ENCODE measurements around the gene TCP11L2. TPM values are rescaled to one million over a fixed set of nuclear protein-coding genes. Genes with fewer than 3 reads are reported as not detected.
A peak's percentile ranks its signal among the peaks of the same experiment; 100 is the strongest.
"Not testable (repeated sequence)": the region's sequence is repeated elsewhere in the genome, so short reads cannot be mapped to it uniquely, and the experiment has no call there.

The TCP11L2 gene
- total and polyA plus RNA-seq, 4 donors, result 2.5 to 98.1 (median 5.9) TPM

DNA sequence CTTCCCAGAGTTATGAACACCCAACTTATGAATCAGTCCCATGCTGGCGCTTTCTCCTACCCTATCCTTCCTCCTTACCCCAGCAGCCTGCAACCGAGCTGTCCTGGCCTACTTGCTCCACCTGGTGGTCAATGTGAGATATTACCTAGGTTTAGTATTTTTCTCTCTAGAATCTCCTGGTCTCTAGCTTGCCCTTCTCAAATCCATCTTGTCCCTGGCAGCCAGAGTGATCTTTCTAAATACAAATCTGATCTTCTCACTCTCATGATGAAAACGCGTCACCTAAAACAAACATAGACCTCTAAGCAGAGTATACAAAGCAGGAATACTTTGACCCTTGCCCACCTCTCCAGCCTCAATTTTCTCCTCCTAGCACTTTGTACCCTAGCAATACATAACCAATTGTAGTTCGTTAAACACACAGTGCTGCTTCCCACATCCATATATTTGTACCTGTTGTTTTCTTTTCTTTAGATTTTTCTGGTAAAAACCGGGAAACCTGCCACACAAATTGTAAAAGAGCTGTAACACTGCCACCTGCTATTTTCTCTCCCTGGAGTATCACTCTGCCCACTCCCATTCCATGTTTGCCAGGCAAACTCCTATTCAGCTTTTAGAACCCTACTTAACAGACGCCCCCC, 20.0 kb upstream of the TCP11L2 start (continued):
- TF ChIP-seq, protein P1, sequence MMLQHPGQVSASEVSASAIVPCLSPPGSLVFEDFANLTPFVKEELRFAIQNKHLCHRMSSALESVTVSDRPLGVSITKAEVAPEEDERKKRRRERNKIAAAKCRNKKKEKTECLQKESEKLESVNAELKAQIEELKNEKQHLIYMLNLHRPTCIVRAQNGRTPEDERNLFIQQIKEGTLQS (IDR thresholded peaks at IDR 0.05), result no peak
- no peak for TF ChIP-seq TAF1 (conservative IDR thresholded peaks at IDR 0.05)
- TF ChIP-seq RAD21 (IDR thresholded peaks at IDR 0.05), result peak; percentile 98
- peak; percentile 64 for TF ChIP-seq HNF4G (IDR thresholded peaks at IDR 0.05)
- TF ChIP-seq NR2F2 (IDR thresholded peaks at IDR 0.05), result no peak
- TF ChIP-seq FOXA1 (IDR thresholded peaks at IDR 0.05), result peak; percentile 59
- peak in 1 of 2 donors; percentile 23 for TF ChIP-seq EGR1 (IDR thresholded peaks at IDR 0.05; ENCODE audit: low read depth in 2 of 2)
- TF ChIP-seq SP1 (IDR thresholded peaks at IDR 0.05), result peak; percentile 96
- peak; percentile 91 to 94 for TF ChIP-seq HNF4A (conservative IDR thresholded peaks at IDR 0.05)
- peak; percentile 48 for TF ChIP-seq MAX (IDR thresholded peaks at IDR 0.05)
- TF ChIP-seq GABPA (IDR thresholded peaks at IDR 0.05 in 1 of 2, conservative IDR thresholded peaks at IDR 0.05 in 1 of 2), result no peak

GRCh38 chr12:106284358-106285105, 18.0 kb upstream of the TCP11L2 start:
- 67% methylated on average over 10 of the region's 10 CpGs for WGBS
- Histone ChIP-seq H3K27me3 (ENCODE audit: control insufficient read depth in 4 of 4, insufficient read depth in 4 of 4, low read length in 3 of 4) (no peaks in the 10 kb centered on the region), H3K27ac (ENCODE audit: low read depth in 1 of 2, low read length in 2 of 2) (no peak overlapping the region), H3K4me3 (ENCODE audit: low read depth in 1 of 3, low read length in 3 of 3) (no peak overlapping the region), H3K4me1 (ENCODE audit: control insufficient read depth in 4 of 4, insufficient read depth in 4 of 4, low read length in 3 of 4) (peaks cover 0 to 20% (median 14%) of the 10 kb centered on the region in 4 donors), H3K9me3 (ENCODE audit: control insufficient read depth in 4 of 4, low read length in 3 of 4) (no peaks in the 10 kb centered on the region), H3K9ac (ENCODE audit: low read depth in 1 of 2, low read length in 2 of 2) (no peak overlapping the region), H3K36me3 (ENCODE audit: control insufficient read depth in 4 of 4, insufficient read depth in 3 of 4, low read depth in 1 of 4, low read length in 3 of 4) (no peaks in the 10 kb centered on the region)
- no peak for DNase-seq (ENCODE audit: low spot score)
- TF ChIP-seq EGR1 (IDR thresholded peaks at IDR 0.05; ENCODE audit: low read depth in 2 of 2) (no peak), MAX (IDR thresholded peaks at IDR 0.05) (no peak), SP1 (IDR thresholded peaks at IDR 0.05) (no peak), CTCF (IDR thresholded peaks at IDR 0.05; ENCODE audit: low read depth, low read length, missing input control) (no peak), YY1 (IDR thresholded peaks at IDR 0.05) (no peak), HNF4G (IDR thresholded peaks at IDR 0.05) (no peak), RAD21 (IDR thresholded peaks at IDR 0.05) (no peak)
- TF ChIP-seq, protein P1 (IDR thresholded peaks at IDR 0.05), result no peak

GRCh38 chr12:106285982-106286381, 16.6 kb upstream of the TCP11L2 start:
- Histone ChIP-seq H3K9me3 (ENCODE audit: control insufficient read depth in 4 of 4, low read length in 3 of 4) (no peaks in the 10 kb centered on the region), H3K9ac (ENCODE audit: low read depth in 1 of 2, low read length in 2 of 2) (no peak overlapping the region), H3K4me1 (ENCODE audit: control insufficient read depth in 4 of 4, insufficient read depth in 4 of 4, low read length in 3 of 4) (peaks cover 0 to 12% (median 7%) of the 10 kb centered on the region in 4 donors), H3K4me3 (ENCODE audit: low read depth in 1 of 3, low read length in 3 of 3) (no peak overlapping the region), H3K36me3 (ENCODE audit: control insufficient read depth in 4 of 4, insufficient read depth in 3 of 4, low read depth in 1 of 4, low read length in 3 of 4) (no peaks in the 10 kb centered on the region), H3K27ac (ENCODE audit: low read depth in 1 of 2, low read length in 2 of 2) (no peak overlapping the region), H3K27me3 (ENCODE audit: control insufficient read depth in 4 of 4, insufficient read depth in 4 of 4, low read length in 3 of 4) (no peaks in the 10 kb centered on the region)
- TF ChIP-seq CTCF (IDR thresholded peaks at IDR 0.05; ENCODE audit: low read depth, low read length, missing input control), result no peak
- TF ChIP-seq, protein P1 (IDR thresholded peaks at IDR 0.05), result no peak
- DNase-seq (ENCODE audit: low spot score), result no peak
- 81% methylated on average over 4 of the region's 4 CpGs for WGBS

- 87% methylated on average over 14 of the region's 14 CpGs for whole genome bisulfite sequencing
- not testable (repeated sequence) for H3K27ac ChIP-seq (ENCODE audit: low read depth in 1 of 2, low read length in 2 of 2)
Measured at GRCh38 chr12:106286576-106287162, 15.9 kb upstream of the TCP11L2 start.

More at GRCh38 chr12:106286576-106287162, 15.9 kb upstream of the TCP11L2 start:
- not testable (repeated sequence) for H3K9me3 ChIP-seq (ENCODE audit: control insufficient read depth in 4 of 4, low read length in 3 of 4); H3K27me3 ChIP-seq (ENCODE audit: control insufficient read depth in 4 of 4, insufficient read depth in 4 of 4, low read length in 3 of 4); DNase-seq (ENCODE audit: low spot score); H3K4me3 ChIP-seq (ENCODE audit: low read depth in 1 of 3, low read length in 3 of 3); H3K9ac ChIP-seq (ENCODE audit: low read depth in 1 of 2, low read length in 2 of 2); H3K36me3 ChIP-seq (ENCODE audit: control insufficient read depth in 4 of 4, insufficient read depth in 3 of 4, low read depth in 1 of 4, low read length in 3 of 4)
- H3K4me1 ChIP-seq (ENCODE audit: control insufficient read depth in 4 of 4, insufficient read depth in 4 of 4, low read length in 3 of 4), result peaks cover 0 to 12% (median 6%) of the 10 kb centered on the region in 4 donors

Data from liver (tissue), 9 donors.